Omental fat pad (tissue), 4 donors: ENCODE data around the gene ABHD4. TPM values are rescaled to one million over a fixed set of nuclear protein-coding genes. Genes with fewer than 3 reads are reported as not detected.

Experiments
- ATAC-seq: fragments of 150-250 bp; one replicate; pipeline ENCODE4 v1.9.1; 2016; ENCODE audit warnings: mild to moderate bottlenecking, moderate library complexity; ENCODE audit not compliant: low FRiP score
- DNase-seq: peaks from one replicate; pipeline ENCODE4 v3.0.0-alpha.2; 2019; ENCODE audit warnings: low spot score
- CTCF ChIP-seq, 3 donors: fragments of 450-650 bp; IDR thresholded peaks; one replicate each; pipeline ENCODE4 v1.5.1; 2016 to 2017; ENCODE audit warnings: antibody characterized with exemption in 3 of 3, mild to moderate bottlenecking in 3 of 3, moderate library complexity in 2 of 3
- total RNA-seq, 4 donors: library from RNA; depleted of rRNA; stranded (reverse); fragments of >200 nt; gene quantifications; one replicate each; pipeline ENCODE4 v1.1.0, GENCODE V29; 2016

Gene ABHD4
- total RNA-seq, 4 donors from 2014 or later: 14.9 to 33.5 (median 21.1) TPM

GRCh38 chr14:22593601-22594000, 4.5 kb upstream of the ABHD4 start:
- no peak for TF ChIP-seq CTCF (IDR thresholded peaks at IDR 0.05)
- ATAC-seq: no peak

GRCh38 chr14:22594156-22594716, 3.9 kb upstream of the ABHD4 start:
- TF ChIP-seq CTCF (IDR thresholded peaks at IDR 0.05): no peak
- ATAC-seq (no peak), DNase-seq (no peak)

More at GRCh38 chr14:22593601-22594000, 4.5 kb upstream of the ABHD4 start:
- no peak for DNase-seq

DNA sequence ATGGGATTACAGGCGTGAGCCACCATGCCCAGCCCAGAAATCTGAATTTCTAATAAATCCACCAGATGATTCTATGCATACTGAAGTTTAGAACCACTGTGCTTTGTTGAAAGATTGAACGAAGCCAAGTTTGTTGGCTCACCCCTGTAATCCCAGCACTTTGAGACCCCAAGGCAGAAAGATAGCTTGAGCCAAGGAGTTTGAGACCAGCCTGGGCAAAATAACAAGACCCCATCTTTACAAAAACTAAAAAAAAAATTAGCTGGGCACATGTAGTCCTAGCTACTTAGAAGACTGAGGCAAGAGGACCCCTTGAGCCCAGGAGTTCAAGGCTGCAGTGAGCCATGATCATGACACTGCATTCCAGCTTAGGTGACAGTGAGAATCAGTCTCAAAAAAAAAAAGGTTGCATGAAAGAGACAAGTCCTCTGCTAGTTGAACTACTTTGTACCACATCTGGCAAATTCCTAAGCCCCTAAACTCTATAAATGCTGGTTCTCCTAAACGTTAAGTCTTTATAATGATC, 1.7 kb upstream of the ABHD4 start:
- no peak for TF ChIP-seq CTCF (IDR thresholded peaks at IDR 0.05)
- ATAC-seq (no peak), DNase-seq (no peak)

DNA sequence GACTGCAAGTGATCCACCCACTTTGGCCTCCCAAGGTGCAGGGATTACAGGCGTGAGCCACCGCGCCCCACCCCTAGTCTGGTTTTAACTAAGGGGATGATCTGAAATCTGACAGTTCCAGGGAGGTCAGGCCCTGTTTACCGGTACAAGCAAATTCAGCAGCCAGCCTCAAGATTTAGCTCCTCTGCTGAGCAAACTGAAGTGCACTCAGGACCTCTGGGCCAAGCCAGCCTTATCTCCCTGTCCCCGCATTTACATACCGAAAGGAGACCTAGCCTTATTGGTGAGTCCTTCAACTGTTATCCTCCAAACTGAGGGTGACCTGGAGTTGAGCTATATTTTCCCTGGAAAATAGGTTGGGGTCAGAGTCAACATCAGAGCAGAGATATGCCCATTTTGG, 835 bp upstream of the ABHD4 start:
- ATAC-seq (no peak), DNase-seq (no peak)
- no peak for TF ChIP-seq CTCF (IDR thresholded peaks at IDR 0.05)

GRCh38 chr14:22597771-22598098, 365 bp upstream of the ABHD4 start:
- no peak for TF ChIP-seq CTCF (IDR thresholded peaks at IDR 0.05)
- DNase-seq (no peak), ATAC-seq (peak; percentile 6)

DNA sequence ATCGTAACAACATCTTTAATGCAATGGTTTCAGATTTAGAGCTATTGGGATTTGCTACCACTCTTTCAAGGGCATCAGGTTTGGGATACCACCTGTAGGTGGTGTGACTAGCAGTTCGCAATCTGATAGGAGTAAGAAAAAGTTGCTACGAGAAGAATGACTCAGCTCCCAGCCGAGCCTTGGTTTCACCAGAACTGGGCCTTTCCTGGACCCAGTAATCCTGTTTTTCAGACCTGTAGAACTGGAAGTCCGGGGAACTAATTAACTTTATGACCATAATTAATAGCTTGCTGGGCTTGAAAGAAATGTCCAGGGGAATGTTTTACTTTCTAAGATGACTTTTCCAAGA, 770 bp downstream of the ABHD4 start:
- TF ChIP-seq CTCF (IDR thresholded peaks at IDR 0.05): no peak
- no peak for DNase-seq
- ATAC-seq: peak; percentile 84

- no peak for TF ChIP-seq CTCF (IDR thresholded peaks at IDR 0.05)
- DNase-seq (no peak), ATAC-seq (no peak)
Measured at GRCh38 chr14:22599349-22599748, 1.2 kb downstream of the ABHD4 start.
